Mucosa of stomach (tissue), 1 donor: ENCODE measurements around the gene ITGB1.
"Not testable (repeated sequence)": the region's sequence is repeated elsewhere in the genome, so short reads cannot be mapped to it uniquely, and the experiment has no call there.

Experiments
- H3K27me3 ChIP-seq: one replicate; pipeline ENCODE4 v1.7.0; 2013; ENCODE audit warnings: mild to moderate bottlenecking, low read length; ENCODE audit not compliant: control insufficient read depth, insufficient read depth
- H3K36me3 ChIP-seq: one replicate; pipeline ENCODE4 v1.7.0; 2013; ENCODE audit warnings: low read length; ENCODE audit not compliant: control insufficient read depth, insufficient read depth
- H3K4me1 ChIP-seq: one replicate; pipeline ENCODE4 v1.7.0; 2013; ENCODE audit warnings: mild to moderate bottlenecking, low read length; ENCODE audit not compliant: control insufficient read depth, insufficient read depth
- H3K4me3 ChIP-seq: one replicate; pipeline ENCODE4 v1.7.0; 2013; ENCODE audit warnings: low read length
- H3K9ac ChIP-seq: one replicate; pipeline ENCODE4 v1.7.0; 2013; ENCODE audit warnings: mild to moderate bottlenecking, low read length, moderate library complexity
- H3K9me3 ChIP-seq: one replicate; pipeline ENCODE4 v1.7.0; 2013; ENCODE audit warnings: mild to moderate bottlenecking, low read length, moderate library complexity; ENCODE audit not compliant: control insufficient read depth
- donor health status: Pancreatic carcinoma.

Gene ITGB1

DNA sequence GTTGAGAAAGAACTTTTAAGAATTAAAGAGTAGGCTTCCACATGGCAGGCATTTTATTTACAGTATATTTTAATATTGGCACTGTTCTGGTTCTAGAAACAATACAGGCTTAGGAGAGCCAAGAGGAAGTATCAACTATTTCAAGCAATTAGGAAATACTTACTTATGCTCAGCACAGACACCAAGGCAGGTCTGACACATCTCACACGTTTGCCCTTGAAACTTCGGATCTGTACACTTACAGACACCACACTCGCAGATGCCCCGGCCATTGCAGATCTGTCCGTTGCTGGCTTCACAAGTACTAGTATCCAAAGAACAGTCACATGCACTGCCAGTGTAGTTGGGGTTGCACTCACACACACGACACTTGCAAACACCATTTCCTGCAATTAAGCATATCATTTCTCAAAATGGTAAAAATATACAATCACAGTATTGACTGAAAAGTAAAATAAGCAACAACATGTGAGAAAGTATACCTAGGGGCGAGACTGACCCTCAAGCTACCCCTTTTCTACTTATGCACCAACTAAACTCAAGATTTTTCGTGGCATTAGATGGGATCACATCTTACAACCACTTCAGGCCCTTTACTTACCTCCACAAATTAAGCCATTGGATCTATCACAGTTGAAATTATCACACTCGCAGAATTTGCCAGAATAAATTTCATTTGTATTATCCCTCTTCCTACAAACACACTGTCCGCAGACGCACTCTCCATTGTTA, 46.6 kb downstream of the ITGB1 start:
- H3K9me3 ChIP-seq, result no peaks in the 10 kb centered on the region
- no peaks in the 10 kb centered on the region for H3K27me3 ChIP-seq
- no peaks in the 10 kb centered on the region for H3K4me1 ChIP-seq
- no peak overlapping the region for H3K4me3 ChIP-seq
- no peak overlapping the region for H3K9ac ChIP-seq
- H3K36me3 ChIP-seq, result no peaks in the 10 kb centered on the region

DNA sequence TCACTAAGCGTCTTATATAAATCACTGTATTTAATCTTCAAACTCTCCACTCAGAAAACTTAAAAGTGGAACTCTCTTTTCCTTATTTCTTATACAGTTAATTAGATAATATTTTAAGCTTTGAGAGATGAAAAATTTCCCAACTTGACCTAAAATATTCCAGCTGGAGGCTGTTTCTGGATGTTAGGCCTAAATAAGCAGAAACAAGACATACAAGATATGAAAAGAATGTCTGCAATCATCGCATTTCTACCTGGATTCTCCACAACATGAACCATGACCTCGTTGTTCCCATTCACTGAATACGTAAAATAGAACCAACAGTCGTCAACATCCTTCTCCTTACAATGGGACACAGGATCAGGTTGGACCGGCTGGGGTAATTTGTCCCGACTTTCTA, 48.1 kb downstream of the ITGB1 start:
- H3K4me3 ChIP-seq, result not testable (repeated sequence)

DNA sequence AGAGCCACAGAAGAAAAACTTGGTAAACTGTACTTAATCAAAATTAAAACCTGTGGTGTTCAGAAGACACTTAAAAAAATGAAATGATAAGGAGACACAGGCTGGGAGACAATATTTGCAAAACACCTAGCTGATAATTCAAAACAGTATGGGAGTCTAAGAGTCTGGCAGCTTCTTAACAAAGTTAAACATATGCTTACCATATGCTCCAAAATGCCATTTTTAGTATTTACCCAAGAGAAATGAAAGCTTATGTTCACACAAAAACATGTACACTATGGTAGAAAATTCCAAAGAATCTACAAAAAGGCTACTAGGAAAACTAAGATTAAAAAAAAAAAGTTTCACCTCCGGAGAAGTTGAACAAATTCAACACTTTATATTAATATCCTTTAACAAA, 48.6 kb downstream of the ITGB1 start:
- Histone ChIP-seq H3K9ac (no peak overlapping the region), H3K36me3 (no peaks in the 10 kb centered on the region), H3K4me1 (no peaks in the 10 kb centered on the region), H3K4me3 (no peak overlapping the region), H3K9me3 (no peaks in the 10 kb centered on the region), H3K27me3 (no peaks in the 10 kb centered on the region)

More for the DNA sequence above, 48.1 kb downstream of the ITGB1 start:
- not testable (repeated sequence) for H3K9ac ChIP-seq, H3K36me3 ChIP-seq, H3K27me3 ChIP-seq, H3K9me3 ChIP-seq, H3K4me1 ChIP-seq

DNA sequence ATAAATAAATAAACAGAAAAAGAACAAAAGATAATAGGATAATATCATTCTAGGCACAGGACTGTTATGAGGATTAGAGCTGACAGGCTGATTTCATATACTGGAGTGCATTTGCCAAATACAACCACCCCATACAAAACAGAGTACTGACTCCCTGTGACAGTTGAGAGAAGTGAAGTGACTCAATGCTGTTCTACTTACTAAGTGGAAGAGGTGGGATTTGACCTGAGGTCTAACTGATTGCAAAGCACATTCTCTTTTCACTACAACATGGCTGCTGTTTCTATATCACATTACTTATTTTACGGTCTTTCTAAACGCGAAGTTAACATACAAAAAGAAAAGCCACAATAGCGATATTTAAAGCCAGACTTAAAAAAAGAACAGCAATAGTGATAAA, 51.4 kb downstream of the ITGB1 start:
- H3K9ac ChIP-seq, result no peak overlapping the region
- no peaks in the 10 kb centered on the region for H3K9me3 ChIP-seq
- H3K36me3 ChIP-seq, result no peaks in the 10 kb centered on the region
- H3K27me3 ChIP-seq, result no peaks in the 10 kb centered on the region
- H3K4me3 ChIP-seq, result no peak overlapping the region
- H3K4me1 ChIP-seq, result no peaks in the 10 kb centered on the region

DNA sequence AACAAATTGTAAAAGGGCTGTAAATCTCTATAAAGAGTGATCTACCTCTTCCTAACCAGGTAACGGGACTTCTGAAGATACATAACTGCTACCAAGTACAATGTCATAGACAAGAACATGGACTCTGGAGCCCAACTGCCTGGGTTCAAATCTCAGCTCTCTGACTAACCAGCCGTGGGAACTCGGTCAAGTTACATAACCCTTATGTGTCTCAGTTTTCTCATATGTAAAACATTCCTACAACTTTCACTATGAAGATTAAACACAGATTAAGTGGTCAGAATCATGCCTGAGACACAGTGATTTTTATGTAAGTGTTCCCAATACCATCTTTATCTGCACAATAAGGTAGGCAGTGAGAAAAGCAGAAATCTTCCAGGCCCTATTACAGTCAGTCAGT, 52.6 kb downstream of the ITGB1 start:
- no peaks in the 10 kb centered on the region for H3K4me1 ChIP-seq
- H3K4me3 ChIP-seq, result no peak overlapping the region
- no peak overlapping the region for H3K9ac ChIP-seq
- no peaks in the 10 kb centered on the region for H3K9me3 ChIP-seq
- H3K36me3 ChIP-seq, result no peaks in the 10 kb centered on the region
- no peaks in the 10 kb centered on the region for H3K27me3 ChIP-seq

DNA sequence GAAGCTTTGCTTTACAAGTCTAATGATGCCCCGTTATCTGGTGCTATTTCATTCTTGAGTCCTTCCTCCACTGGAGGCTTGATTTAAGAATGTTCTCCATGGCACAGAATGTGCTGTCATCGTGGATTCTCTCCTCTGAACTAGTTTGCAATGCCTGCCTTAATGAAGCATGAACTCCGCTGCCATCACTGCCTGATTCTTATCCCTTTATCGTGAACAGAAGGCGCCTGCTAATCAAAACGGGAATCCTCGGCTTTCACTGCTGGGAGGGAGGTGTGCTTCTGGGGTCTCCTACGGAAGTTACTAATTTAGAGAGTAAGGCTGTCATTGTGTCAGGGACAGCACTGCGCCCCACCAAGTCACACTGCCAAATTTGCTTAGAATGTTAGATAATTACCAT, 56.2 kb downstream of the ITGB1 start:
- H3K4me3 ChIP-seq, result no peak overlapping the region
- no peaks in the 10 kb centered on the region for H3K36me3 ChIP-seq
- H3K9me3 ChIP-seq, result no peaks in the 10 kb centered on the region
- H3K9ac ChIP-seq, result no peak overlapping the region
- no peaks in the 10 kb centered on the region for H3K27me3 ChIP-seq
- no peaks in the 10 kb centered on the region for H3K4me1 ChIP-seq

DNA sequence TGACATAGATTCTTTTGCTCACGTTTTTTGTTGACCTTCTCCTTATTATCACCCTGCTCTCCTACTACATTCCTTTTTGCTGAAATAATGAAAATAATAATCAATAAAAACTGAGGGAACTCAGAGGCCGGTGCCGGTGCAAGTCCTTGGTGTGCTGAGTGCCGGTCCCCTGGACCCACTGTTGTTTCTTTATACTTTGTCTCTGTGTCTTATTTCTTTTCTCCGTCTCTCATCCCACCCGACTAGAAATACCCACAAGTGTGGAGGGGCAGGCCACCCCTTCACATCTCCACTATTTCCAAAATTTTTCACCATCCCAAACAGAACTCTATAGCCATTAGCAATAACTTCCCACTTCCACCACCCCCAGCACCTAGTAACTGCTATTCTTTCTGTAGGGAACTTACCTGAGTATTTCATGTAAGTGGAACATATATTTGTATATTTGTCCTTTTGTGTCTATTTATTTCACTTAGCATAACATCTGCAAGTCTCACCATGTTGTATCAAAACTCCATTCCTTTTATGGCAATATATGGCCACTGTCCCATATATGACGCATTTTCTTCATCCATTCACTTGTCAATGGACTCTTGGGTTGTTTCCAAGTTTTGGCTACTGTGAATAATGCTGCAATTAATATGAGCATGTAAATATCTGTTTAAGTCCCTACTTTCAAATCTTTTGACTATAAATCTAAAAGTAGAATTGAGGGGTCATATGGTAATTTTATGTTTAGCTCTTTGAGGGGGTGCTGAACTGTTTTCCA, 62.6 kb downstream of the ITGB1 start:
- not testable (repeated sequence) for H3K36me3 ChIP-seq, H3K9me3 ChIP-seq, H3K4me3 ChIP-seq, H3K27me3 ChIP-seq, H3K4me1 ChIP-seq, H3K9ac ChIP-seq

DNA sequence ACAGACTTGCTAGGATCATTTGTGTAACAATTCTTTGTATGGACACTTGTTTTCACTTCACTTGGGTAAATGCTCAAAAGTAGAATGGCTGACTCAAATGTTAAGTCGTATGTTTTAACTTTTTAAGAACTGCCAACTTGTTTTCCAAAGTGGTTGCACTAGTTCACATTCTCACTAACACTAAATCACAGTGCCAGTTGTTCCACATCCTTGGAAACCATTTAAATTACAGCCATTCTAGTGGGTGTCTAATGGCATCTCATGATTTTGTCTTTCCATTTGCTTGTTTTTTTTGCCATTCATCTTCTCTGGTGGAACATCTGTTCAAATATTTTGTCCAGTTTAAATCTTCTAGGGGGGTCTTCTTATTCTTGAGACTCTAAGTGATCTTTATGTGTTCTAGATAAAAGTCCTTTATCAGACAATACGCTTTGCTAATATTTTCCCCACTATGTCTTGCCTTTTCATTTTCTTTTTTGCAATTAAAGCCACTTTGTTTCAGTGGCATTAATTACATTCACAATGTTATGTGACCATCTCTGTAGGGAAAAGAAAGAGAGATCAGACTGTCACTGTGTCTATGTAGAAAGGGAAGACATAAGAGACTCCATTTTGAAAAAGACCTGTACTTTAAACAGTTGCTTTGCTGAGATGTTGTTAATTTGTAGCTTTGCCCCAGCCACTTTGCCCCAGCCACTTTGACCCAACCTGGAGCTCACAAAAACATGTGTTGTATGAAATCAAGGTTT, 63.9 kb downstream of the ITGB1 start:
- Histone ChIP-seq H3K4me1 (no peaks in the 10 kb centered on the region), H3K9ac (no peak overlapping the region), H3K9me3 (no peaks in the 10 kb centered on the region), H3K36me3 (no peaks in the 10 kb centered on the region), H3K4me3 (no peak overlapping the region), H3K27me3 (no peaks in the 10 kb centered on the region)

DNA sequence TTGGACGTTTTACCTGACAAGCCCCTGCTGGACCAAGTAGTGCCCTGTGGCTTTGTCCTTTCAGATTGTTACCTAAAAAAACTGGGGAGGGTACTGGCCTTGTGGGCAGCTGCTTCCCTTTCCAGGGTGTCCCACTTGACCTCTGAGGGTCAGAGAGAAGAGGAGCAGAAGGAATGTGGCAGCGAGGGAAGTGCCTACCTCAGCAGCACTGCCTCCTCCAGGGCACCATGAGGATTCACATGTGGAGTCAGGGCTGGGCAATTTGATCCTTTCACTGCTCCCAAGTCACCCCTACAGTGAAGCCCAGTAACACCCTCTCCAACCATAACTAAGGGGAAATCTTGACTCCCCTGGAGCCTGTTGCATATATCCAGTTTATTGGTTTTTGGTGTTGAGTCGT, 64.6 kb downstream of the ITGB1 start:
- H3K27me3 ChIP-seq, result no peaks in the 10 kb centered on the region
- no peak overlapping the region for H3K9ac ChIP-seq
- no peaks in the 10 kb centered on the region for H3K9me3 ChIP-seq
- H3K36me3 ChIP-seq, result no peaks in the 10 kb centered on the region
- H3K4me1 ChIP-seq, result no peaks in the 10 kb centered on the region
- no peak overlapping the region for H3K4me3 ChIP-seq

DNA sequence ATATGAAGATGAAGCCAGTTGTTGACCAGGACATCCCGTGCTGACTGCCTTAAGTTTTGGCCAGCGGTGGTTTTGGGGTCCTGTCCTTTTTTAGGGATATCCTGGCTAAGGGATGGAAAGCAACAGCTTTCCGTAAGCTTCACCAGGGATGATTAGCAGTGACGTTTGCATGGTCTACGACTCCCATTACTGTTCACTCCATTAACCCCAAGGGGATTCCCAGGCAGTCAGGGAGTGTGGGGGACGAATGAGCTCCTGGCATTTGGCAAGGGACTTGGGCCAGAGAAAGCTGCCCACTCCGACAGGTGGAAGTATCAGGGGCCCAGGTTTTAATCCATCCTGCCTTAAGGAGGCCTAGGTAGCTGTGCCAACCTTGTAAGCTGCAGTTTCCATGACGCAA, 66.8 kb downstream of the ITGB1 start:
- no peak overlapping the region for H3K9ac ChIP-seq
- H3K36me3 ChIP-seq, result no peaks in the 10 kb centered on the region
- no peak overlapping the region for H3K4me3 ChIP-seq
- H3K9me3 ChIP-seq, result no peaks in the 10 kb centered on the region
- H3K4me1 ChIP-seq, result no peaks in the 10 kb centered on the region
- no peaks in the 10 kb centered on the region for H3K27me3 ChIP-seq

DNA sequence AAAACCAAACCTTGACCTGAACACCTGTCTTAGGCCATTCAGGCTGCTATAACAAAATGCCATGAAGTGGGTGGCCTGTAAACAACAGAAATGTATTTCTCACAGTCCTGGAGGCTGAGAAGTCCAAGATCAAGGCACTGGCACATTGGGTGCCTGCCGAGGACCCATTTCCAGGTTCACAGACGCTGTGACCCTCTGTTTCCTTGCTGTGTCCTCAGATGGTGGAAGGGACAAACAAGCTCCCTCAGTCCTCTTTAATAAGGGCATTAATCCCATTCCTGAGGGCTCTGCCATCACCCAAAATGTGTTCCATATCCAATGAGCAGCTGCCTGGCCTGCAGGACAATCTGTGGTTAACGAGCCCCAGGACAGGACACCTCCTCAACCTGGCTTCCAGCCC, 67.6 kb downstream of the ITGB1 start:
- Histone ChIP-seq H3K4me1 (no peaks in the 10 kb centered on the region), H3K9me3 (no peaks in the 10 kb centered on the region), H3K36me3 (no peaks in the 10 kb centered on the region), H3K4me3 (no peak overlapping the region), H3K27me3 (no peaks in the 10 kb centered on the region), H3K9ac (no peak overlapping the region)

DNA sequence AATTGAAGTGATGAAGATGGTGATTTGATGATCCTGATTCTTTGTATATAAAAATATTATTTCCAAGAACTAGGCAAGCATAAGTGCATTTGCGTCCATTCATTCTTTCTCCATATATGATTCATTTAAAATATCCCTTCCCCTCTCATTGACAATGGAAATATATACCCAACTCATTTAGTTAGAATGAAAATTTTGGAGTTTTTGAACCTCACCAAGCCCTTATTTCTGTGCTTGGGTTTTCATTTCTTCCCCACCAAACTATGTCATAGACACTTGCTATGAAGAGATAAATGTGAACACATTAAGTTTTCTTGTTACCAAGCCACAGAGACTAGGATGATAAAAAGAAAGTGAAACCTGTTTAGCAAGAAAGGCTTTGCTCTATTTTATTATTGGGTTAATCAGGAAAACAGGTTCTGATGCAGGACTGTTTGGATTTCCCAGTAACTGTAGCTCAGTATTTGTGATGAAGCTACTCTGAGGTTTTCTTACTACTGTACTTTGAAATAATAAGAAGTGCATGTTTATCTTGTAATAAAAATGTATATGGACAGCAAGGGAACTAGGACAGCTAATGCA, 68.3 kb downstream of the ITGB1 start:
- Histone ChIP-seq H3K9me3 (no peaks in the 10 kb centered on the region), H3K4me3 (no peak overlapping the region), H3K36me3 (no peaks in the 10 kb centered on the region), H3K9ac (no peak overlapping the region), H3K27me3 (no peaks in the 10 kb centered on the region), H3K4me1 (no peaks in the 10 kb centered on the region)
